Cardiac septum (tissue), 1 donor: ENCODE measurements around the gene PER3. TPM values are rescaled to one million over a fixed set of nuclear protein-coding genes. Genes with fewer than 3 reads are reported as not detected.
"Not testable (repeated sequence)": the region's sequence is repeated elsewhere in the genome, so short reads cannot be mapped to it uniquely, and the experiment has no call there.

Experiments
- DNase-seq: peaks from one replicate; pipeline ENCODE4 v3.0.0-alpha.2; 2020; ENCODE audit warnings: low spot score
- intact Hi-C: fragments of 100-400 bp; cut with DNase I; formaldehyde crosslinking; loops from one replicate; pipeline ENCODE4 v1.14.0; 2022
- total RNA-seq: library from RNA; stranded (reverse); fragmentation: NEBNext Ultra II Directional; extraction: Animal tissue kit (Norgen Biotek cat#: 25700); gene quantifications from one replicate; pipeline ENCODE4 v1.2.1, GENCODE V29; 2021
- donor health status: DM: no; HTN: no; CAD: no.

PER3 gene
- total RNA-seq, 1 donor from 2014 or later = 24.0 TPM

- DNase-seq = no peak
- intact Hi-C loops = no loop called here
Observed at GRCh38 chr1:7771823-7772299, 12.2 kb upstream of the PER3 start.

- DNase-seq = no peak
- intact Hi-C loops = no loop called here
Observed at GRCh38 chr1:7777591-7777990, 6.5 kb upstream of the PER3 start.

GRCh38 chr1:7778133-7778628 lies 5.9 kb upstream of the PER3 start:
- no peak for DNase-seq
- intact Hi-C loops = no loop called here

GRCh38 chr1:7780976-7781375 lies 3.1 kb upstream of the PER3 start:
- intact Hi-C loops = no loop called here

GRCh38 chr1:7781501-7781900 lies 2.6 kb upstream of the PER3 start:
- intact Hi-C loops = no loop called here
- DNase-seq = no peak

More at GRCh38 chr1:7780976-7781375, 3.1 kb upstream of the PER3 start:
- no peak for DNase-seq

- intact Hi-C loops = no loop called here
- no peak for DNase-seq
Observed at GRCh38 chr1:7781923-7782495, 2.1 kb upstream of the PER3 start.

- intact Hi-C loops = no loop called here
- peak; percentile 87 for DNase-seq
Observed at GRCh38 chr1:7783178-7783711, 846 bp upstream of the PER3 start.

GRCh38 chr1:7784492-7785071 lies 491 bp downstream of the PER3 start:
- intact Hi-C loops = no loop called here
- no peak for DNase-seq

- intact Hi-C loops = no loop called here
- DNase-seq = no peak
Observed at GRCh38 chr1:7785108-7785507, 1.0 kb downstream of the PER3 start.

- intact Hi-C loops = no loop called here
- no peak for DNase-seq
Observed at GRCh38 chr1:7786795-7787194, 2.7 kb downstream of the PER3 start.

GRCh38 chr1:7789828-7790227 lies 5.7 kb downstream of the PER3 start:
- DNase-seq = no peak
- intact Hi-C loops = no loop called here

GRCh38 chr1:7791027-7791426 lies 6.9 kb downstream of the PER3 start:
- DNase-seq, intact Hi-C loops: not testable (repeated sequence)

- DNase-seq = no peak
- intact Hi-C loops = no loop called here
Observed at GRCh38 chr1:7795406-7795805, 11.3 kb downstream of the PER3 start.

GRCh38 chr1:7805460-7805859 lies 21.4 kb downstream of the PER3 start:
- intact Hi-C loops = no loop called here
- no peak for DNase-seq

- intact Hi-C loops = no loop called here
- no peak for DNase-seq
Observed at GRCh38 chr1:7808253-7808844, 24.3 kb downstream of the PER3 start.

GRCh38 chr1:7809742-7810141 lies 25.7 kb downstream of the PER3 start:
- intact Hi-C loops = no loop called here
- DNase-seq = no peak

GRCh38 chr1:7810395-7810794 lies 26.3 kb downstream of the PER3 start:
- no peak for DNase-seq
- intact Hi-C loops = no loop called here

GRCh38 chr1:7811476-7811875 lies 27.4 kb downstream of the PER3 start:
- intact Hi-C loops = no loop called here
- DNase-seq = no peak

GRCh38 chr1:7813677-7814373 lies 29.7 kb downstream of the PER3 start:
- intact Hi-C loops = no loop called here
- DNase-seq = no peak

GRCh38 chr1:7821282-7821681 lies 37.2 kb downstream of the PER3 start:
- DNase-seq = no peak
- intact Hi-C loops = no loop called here
